Measurements from ENCODE around the gene OLFML1. TPM values are rescaled to one million over a fixed set of nuclear protein-coding genes. Genes with fewer than 3 reads are reported as not detected.

OLFML1 gene
- total RNA-seq: not detected in 2 replicates

GRCh38 chr11:7485186-7486097, at the start of gene OLFML1:
TSS of gene OLFML1 (plus strand) at chr11:7485506. CDS start at chr11:7485876, 370 bp downstream.

GRCh38 chr11:7513234-7514098, 28.2 kb downstream of the OLFML1 start, which contains the start of gene PPFIBP2:
TSS of gene PPFIBP2 (plus strand) at chr11:7513999. CDS start at chr11:7549476, 35,477 bp downstream.

Other genes with a start within 250 kb of the OLFML1 start
- gene SYT9, start 233.6 kb upstream of the OLFML1 start, total RNA-seq: 0.22 and 0.27 TPM in 2 replicates
- gene PPFIBP2, start 28.5 kb downstream of the OLFML1 start, total RNA-seq: 2.8 and 3.2 TPM in 2 replicates
- gene CYB5R2, start 188.0 kb downstream of the OLFML1 start, total RNA-seq: 1.1 and 6.3 TPM in 2 replicates
- gene OVCH2, start 221.0 kb downstream of the OLFML1 start, total RNA-seq: not detected in 2 replicates